Subcutaneous abdominal adipose tissue (tissue), 5 donors: ENCODE results near the gene ZNF146.
"Not testable (repeated sequence)": the region's sequence is repeated elsewhere in the genome, so short reads cannot be mapped to it uniquely, and the experiment has no call there.

ENCODE experiments used
- H3K27ac ChIP-seq: one replicate; pipeline ENCODE4 v1.7.0; 2013; ENCODE audit warnings: low read depth, mild to moderate bottlenecking, inconsistent platforms, low read length, moderate library complexity
- H3K27me3 ChIP-seq, 5 donors: one replicate each; pipeline ENCODE4 v1.7.0; 2013; ENCODE audit warnings: low read length in 5 of 5, inconsistent platforms in 1 of 5; ENCODE audit not compliant: control insufficient read depth in 5 of 5, insufficient read depth in 4 of 5
- H3K36me3 ChIP-seq, 5 donors: one replicate each; pipeline ENCODE4 v1.7.0; 2013; ENCODE audit warnings: low read length in 5 of 5; ENCODE audit not compliant: control insufficient read depth in 5 of 5, insufficient read depth in 5 of 5
- H3K4me1 ChIP-seq, 5 donors: one replicate each; pipeline ENCODE4 v1.7.0; 2013; ENCODE audit warnings: low read length in 5 of 5, mild to moderate bottlenecking in 3 of 5, moderate library complexity in 1 of 5; ENCODE audit not compliant: control insufficient read depth in 5 of 5, insufficient read depth in 5 of 5
- H3K4me3 ChIP-seq, 5 donors: one replicate each; pipeline ENCODE4 v1.7.0; 2013; ENCODE audit warnings: low read length in 5 of 5, low read depth in 1 of 5
- H3K9ac ChIP-seq, 5 donors: one replicate each; pipeline ENCODE4 v1.7.0; 2013; ENCODE audit warnings: low read length in 5 of 5, mild to moderate bottlenecking in 4 of 5, moderate library complexity in 3 of 5
- H3K9me3 ChIP-seq, 5 donors: one replicate each; pipeline ENCODE4 v1.7.0; 2013; ENCODE audit warnings: low read length in 5 of 5; ENCODE audit not compliant: control insufficient read depth in 5 of 5
- donor health status: healthy.
- donor health status: healthy.
- donor health status: healthy.
- donor health status: healthy.
- donor health status: healthy.

Gene ZNF146

DNA sequence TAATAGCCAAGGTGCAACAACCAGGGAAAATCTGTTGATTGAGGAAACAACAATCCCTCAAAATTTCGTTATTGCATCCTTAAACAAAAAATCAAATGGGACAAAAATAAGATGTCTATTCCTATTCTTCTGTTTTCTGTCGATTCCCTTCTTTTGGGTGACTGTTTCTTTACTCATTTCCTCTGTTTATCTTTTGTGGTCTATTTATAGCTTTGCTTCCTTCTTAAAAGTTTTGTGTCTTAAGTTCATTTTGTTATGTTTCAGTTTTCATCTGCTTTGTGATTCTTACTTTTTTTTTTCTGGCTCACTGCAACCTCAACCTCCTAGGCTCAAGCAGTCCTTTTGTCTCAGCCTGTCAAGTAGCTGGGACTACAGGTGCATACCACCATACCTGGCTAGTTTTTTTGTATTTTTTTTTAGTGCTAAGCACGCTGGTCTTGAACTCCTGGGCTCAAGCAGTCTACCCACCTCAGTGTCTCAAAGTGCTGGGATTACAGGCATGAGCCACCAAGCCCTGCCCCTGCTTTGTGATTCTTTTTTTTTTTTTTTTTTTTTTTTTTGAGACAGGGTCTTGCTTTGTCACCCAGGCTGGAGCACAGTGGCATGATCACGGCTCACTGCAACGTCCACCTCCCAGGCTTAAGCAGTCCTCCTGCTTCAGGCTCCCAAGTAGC is 10.4 kb downstream of the ZNF146 start:
- Histone ChIP-seq H3K4me3 (no peak overlapping the region), H3K27ac (no peak overlapping the region), H3K36me3 (peaks cover 19 to 61% (median 42%) of the 10 kb centered on the region in 5 donors)

DNA sequence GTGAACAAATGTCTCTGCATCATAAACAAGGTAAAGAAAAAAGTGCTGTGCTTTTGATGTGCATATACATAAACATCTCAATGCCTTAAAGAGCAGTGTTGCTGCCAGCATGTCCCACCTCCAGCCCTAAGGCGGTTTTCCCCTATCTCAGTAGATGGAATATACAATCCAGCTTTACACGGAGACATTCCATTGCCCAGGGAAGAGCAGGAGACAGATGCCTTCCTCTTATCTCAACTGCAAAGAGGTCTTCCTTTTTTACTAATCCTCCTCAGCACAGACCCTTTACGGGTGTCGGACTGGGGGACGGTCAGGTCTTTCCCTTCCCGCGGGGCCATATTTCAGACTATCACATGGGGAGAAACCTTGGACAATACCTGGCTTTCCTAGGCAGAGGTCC is 18.7 kb downstream of the ZNF146 start:
- not testable (repeated sequence) for H3K4me3 ChIP-seq, H3K9ac ChIP-seq, H3K27ac ChIP-seq, H3K27me3 ChIP-seq, H3K4me1 ChIP-seq
- peaks cover 46 to 86% (median 81%) of the 10 kb centered on the region in 5 donors for H3K36me3 ChIP-seq
- H3K9me3 ChIP-seq = peaks cover 5 to 12% (median 10%) of the 10 kb centered on the region in 5 donors

More for the DNA sequence above, 10.4 kb downstream of the ZNF146 start:
- Histone ChIP-seq H3K4me1 (peaks cover 0 to 16% (median 10%) of the 10 kb centered on the region in 5 donors), H3K9ac (peak overlapping the region in 2 of 5 donors; percentile 51 to 56), H3K9me3 (peaks cover 0 to 3% (median 0%) of the 10 kb centered on the region in 5 donors), H3K27me3 (no peaks in the 10 kb centered on the region)

DNA sequence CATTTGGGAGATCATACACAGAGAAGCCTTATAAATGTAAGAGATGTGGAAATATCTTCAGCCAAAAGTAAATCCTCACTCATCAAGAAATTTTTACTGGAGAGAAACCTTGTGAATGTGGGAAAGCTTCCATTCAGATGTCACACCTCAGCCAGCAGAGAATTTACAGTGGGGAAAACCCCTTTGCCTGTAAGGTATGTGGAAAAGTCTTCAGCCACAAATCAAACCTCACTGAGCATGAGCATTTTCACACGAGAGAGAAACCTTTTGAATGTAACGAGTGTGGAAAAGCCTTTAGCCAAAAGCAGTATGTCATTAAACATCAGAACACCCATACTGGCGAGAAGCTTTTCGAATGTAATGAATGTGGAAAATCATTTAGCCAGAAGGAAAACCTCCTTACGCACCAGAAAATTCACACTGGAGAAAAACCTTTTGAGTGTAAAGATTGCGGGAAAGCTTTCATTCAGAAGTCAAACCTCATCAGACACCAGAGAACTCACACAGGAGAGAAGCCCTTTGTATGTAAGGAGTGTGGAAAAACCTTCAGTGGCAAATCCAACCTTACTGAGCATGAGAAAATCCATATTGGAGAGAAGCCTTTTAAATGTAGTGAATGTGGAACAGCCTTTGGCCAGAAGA is 21.5 kb downstream of the ZNF146 start:
- no peak overlapping the region for H3K27ac ChIP-seq
- no peaks in the 10 kb centered on the region for H3K27me3 ChIP-seq
- peak overlapping the region in 3 of 5 donors; percentile 17 to 33 (median 21) for H3K4me3 ChIP-seq
- H3K4me1 ChIP-seq = peaks cover 0 to 7% (median 0%) of the 10 kb centered on the region in 5 donors
- H3K9ac ChIP-seq = peak overlapping the region in 1 of 5 donors; percentile 8
- H3K36me3 ChIP-seq = peaks cover 37 to 67% (median 63%) of the 10 kb centered on the region in 5 donors
- H3K9me3 ChIP-seq = peaks cover 5 to 15% (median 12%) of the 10 kb centered on the region in 5 donors

DNA sequence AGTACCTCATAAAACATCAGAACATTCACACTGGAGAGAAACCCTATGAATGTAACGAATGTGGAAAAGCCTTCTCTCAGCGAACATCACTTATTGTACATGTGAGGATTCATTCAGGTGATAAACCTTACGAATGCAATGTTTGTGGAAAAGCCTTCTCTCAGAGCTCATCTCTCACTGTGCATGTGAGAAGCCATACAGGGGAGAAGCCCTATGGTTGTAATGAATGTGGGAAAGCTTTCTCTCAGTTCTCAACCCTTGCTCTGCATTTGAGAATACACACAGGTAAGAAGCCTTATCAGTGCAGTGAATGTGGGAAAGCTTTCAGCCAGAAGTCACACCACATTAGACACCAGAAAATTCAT is 22.0 kb downstream of the ZNF146 start:
- H3K9ac ChIP-seq = no peak overlapping the region
- H3K27me3 ChIP-seq = no peaks in the 10 kb centered on the region
- H3K4me1 ChIP-seq = peaks cover 0 to 7% (median 0%) of the 10 kb centered on the region in 5 donors
- H3K9me3 ChIP-seq = peaks cover 5 to 15% (median 12%) of the 10 kb centered on the region in 5 donors
- H3K36me3 ChIP-seq = peaks cover 37 to 62% (median 58%) of the 10 kb centered on the region in 5 donors
- peak overlapping the region in 3 of 5 donors; percentile 6 to 33 (median 21) for H3K4me3 ChIP-seq
- no peak overlapping the region for H3K27ac ChIP-seq

DNA sequence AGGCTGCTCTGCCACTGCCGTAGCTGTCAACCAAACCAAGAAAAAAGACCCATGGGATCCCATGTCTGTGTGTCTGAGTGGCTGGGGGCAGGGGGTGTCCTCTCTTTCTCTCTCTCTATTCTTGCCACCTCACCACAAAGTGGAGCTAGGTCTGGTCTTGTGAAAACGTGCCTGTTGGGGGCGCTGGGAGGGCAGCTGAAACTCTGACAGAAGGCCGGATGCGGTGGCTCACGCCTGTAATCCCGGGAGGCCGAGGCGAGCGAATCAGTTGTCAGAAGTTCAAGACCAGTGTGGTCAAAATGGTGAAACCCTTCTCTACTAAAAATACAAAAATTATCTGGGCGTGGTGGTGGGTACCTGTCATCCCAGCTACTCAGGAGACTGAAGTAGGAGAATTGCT is 29.2 kb downstream of the ZNF146 start:
- Histone ChIP-seq H3K9ac (no peak overlapping the region), H3K36me3 (peaks cover 0 to 7% (median 4%) of the 10 kb centered on the region in 5 donors), H3K27me3 (peaks cover 0 to 11% (median 0%) of the 10 kb centered on the region in 5 donors), H3K27ac (no peak overlapping the region), H3K4me1 (peaks cover 3 to 17% (median 15%) of the 10 kb centered on the region in 5 donors), H3K9me3 (peaks cover 0 to 22% (median 8%) of the 10 kb centered on the region in 5 donors), H3K4me3 (no peak overlapping the region)

DNA sequence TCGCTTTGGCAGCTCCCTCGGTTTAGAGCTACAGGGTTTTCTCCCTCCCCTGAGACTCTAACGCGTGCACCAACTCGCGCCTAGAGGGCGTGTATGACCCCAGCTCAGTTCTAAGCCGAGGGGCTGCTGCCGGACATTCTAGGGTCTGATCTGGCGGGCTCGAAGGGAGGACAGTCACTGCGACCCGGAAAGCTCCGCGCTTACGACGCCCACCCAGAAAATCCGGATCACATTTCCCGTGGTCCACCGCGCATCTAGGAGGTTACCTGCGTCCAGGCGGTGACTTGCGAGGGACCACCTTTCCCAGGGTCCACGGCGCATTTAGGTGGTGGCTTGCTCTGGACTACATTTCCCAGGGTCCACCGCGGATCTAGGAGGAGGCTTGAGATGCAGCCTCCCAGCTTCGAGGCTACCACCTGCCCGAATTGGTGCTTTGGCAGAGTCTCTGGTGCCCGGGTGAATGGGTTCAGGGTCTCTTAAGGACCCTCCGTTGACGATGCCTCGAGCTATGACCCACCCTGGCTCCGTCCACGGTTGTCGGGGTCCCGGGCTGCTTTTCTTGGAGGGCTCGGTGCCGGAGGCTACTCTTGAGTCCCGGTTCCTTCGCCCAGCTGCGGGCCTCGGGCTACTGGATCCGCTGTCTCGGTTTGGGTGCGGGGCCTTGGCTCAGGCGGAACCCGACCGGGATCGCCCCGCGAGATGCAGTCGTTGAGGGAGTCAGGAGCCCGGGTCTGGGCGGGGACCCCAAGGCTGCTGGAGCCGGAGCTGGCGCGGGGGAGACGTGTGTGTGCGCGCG is 30.5 kb downstream of the ZNF146 start:
- H3K4me1 ChIP-seq = peaks cover 3 to 17% (median 15%) of the 10 kb centered on the region in 5 donors

DNA sequence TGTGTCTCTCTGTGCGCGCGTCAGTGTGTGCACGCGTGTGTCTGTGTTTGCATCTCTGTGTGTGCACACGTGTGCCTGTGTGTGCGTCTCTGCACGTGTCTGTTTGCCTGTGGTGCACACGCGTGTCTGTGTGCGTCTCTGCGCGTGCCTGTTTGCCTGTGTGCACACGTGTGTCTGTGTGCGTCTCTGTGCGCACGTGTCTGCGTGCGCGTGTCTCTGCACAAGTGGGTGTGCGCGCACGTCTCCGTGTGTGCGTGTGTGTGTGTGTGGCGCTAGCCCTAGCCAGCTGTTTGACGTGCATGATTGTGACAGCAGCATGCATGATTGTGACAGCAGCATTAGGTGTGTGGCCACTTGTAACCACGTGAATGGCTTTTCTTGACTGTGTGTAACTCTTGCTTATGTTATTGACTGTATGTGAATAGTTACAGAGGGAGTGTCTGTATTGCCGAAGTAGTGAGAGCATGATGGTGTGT is 31.1 kb downstream of the ZNF146 start:
- H3K9ac ChIP-seq = peak overlapping the region in 1 of 5 donors; percentile 25
- no peaks in the 10 kb centered on the region for H3K36me3 ChIP-seq
- no peak overlapping the region for H3K27ac ChIP-seq
- peak overlapping the region; percentile 31 to 71 (median 60) for H3K4me3 ChIP-seq
- peaks cover 3 to 17% (median 15%) of the 10 kb centered on the region in 5 donors for H3K4me1 ChIP-seq
- peaks cover 0 to 15% (median 8%) of the 10 kb centered on the region in 5 donors for H3K9me3 ChIP-seq
- peaks cover 0 to 11% (median 0%) of the 10 kb centered on the region in 5 donors for H3K27me3 ChIP-seq

More for the DNA sequence above, 30.5 kb downstream of the ZNF146 start:
- peaks cover 0 to 11% (median 0%) of the 10 kb centered on the region in 5 donors for H3K27me3 ChIP-seq
- peak overlapping the region; percentile 56 to 77 (median 60) for H3K4me3 ChIP-seq
- no peak overlapping the region for H3K27ac ChIP-seq
- H3K36me3 ChIP-seq = no peaks in the 10 kb centered on the region
- peak overlapping the region in 2 of 5 donors; percentile 56 to 61 for H3K9ac ChIP-seq
- H3K9me3 ChIP-seq = peaks cover 0 to 19% (median 8%) of the 10 kb centered on the region in 5 donors

DNA sequence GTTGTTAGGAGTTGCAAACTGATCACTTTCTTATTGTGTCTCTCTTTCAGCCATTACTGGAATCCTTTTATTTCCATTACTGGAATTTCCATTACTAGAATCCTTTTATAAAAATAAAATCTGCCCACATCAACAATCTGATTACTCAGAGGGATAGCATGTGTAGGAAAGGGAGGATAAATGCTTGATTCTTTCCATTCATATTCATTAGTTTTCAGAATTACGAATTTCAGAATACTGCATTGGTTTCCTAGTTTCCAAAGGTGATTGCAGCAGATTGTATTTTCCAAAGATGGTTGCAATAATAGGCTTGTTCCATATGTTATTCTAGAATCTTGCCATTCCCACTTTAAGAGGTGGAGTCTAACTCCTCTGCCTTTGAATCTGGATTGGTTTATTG is 37.1 kb downstream of the ZNF146 start:
- H3K9ac ChIP-seq = no peak overlapping the region
- peaks cover 0 to 4% (median 0%) of the 10 kb centered on the region in 5 donors for H3K36me3 ChIP-seq
- H3K27ac ChIP-seq = no peak overlapping the region
- peaks cover 0 to 3% (median 2%) of the 10 kb centered on the region in 5 donors for H3K4me1 ChIP-seq
- peaks cover 0 to 3% (median 2%) of the 10 kb centered on the region in 5 donors for H3K9me3 ChIP-seq
- no peaks in the 10 kb centered on the region for H3K27me3 ChIP-seq
- H3K4me3 ChIP-seq = no peak overlapping the region

DNA sequence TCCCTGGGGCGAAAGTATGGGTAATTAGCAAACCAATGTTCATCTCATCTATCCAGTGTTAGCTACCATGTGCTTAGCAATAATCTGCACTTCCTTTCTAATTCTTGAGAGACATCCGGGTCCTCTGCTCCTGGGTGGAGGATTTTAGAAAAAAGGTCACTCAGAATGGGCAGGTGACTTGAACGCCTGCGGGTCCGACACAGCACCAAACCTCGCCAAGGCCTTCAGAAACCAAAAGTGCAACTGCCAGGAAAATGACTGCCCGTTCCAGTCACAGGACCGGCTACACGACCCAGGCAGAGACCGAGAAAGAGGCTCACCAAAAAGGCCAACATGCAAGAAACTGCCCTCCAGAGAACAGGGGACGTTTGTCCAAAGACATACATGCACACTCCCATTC is 39.9 kb downstream of the ZNF146 start:
- Histone ChIP-seq H3K9me3 (peaks cover 0 to 6% (median 2%) of the 10 kb centered on the region in 5 donors), H3K27me3 (no peaks in the 10 kb centered on the region), H3K27ac (no peak overlapping the region), H3K36me3 (peaks cover 0 to 4% (median 0%) of the 10 kb centered on the region in 5 donors), H3K4me1 (peaks cover 0 to 18% (median 11%) of the 10 kb centered on the region in 5 donors), H3K9ac (no peak overlapping the region), H3K4me3 (no peak overlapping the region)
